ENCODE results near the gene SHC3. TPM values are rescaled to one million over a fixed set of nuclear protein-coding genes. Genes with fewer than 3 reads are reported as not detected.

The SHC3 gene
- total RNA-seq, 1 donor from 2014 or later: 7.3 TPM

DNA sequence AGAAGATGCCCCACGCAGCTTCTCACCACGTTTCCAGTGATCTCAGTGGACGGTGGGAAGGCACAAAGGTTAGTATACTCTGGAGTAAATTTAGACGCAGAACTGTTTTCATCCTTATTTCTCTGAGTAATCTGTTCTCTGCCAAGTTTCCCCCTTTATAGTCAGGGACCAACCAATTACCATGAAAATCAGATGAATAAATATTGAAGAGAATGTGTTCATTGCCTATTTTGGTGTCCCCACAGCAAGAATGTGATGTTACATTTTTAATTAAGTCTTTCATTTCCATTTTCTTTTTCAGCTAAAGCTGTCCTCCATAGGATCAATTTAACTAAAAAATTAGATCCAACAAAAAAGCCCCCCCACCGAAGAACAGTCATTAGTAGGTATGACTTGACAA lies 146.0 kb downstream of the SHC3 start:
- no peak for DNase-seq (ENCODE audit: extremely low read depth, low read depth, low spot score)

DNA sequence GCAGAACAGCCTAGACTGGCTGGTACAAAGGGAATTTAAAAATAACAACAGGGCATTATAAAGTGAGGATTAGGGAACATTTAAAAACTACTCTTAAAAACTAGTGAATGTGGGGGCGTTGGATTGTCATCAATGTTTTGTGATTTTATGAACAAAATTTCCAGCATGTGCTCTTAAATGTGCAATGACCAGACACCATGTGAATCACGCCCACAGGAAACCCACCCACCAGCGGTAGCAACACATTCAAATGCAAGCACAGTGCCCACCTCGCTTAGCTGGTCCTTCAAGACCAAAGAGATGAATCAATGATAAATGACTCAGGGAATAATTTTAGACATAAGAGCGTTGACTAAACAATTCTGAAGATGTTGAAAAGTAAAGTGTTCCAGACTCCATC lies 146.4 kb downstream of the SHC3 start:
- DNase-seq (ENCODE audit: extremely low read depth, low read depth, low spot score): no peak

DNA sequence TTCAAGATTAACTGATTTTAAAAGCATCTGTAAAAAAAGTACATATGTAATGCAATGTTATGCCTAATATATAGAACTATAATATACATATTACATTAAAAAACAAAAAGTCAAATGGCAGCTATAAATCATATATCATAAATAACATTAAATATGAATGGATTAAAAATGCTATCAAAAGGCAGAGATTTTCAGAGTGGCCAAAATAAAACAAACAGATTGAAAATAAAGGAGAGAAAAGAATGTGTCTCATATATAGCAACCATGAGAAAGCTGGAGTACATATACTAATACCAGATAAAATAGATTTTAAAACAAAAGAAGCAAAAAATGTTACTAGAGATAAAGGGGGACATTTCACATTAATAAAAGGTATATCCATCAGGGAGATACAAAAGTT lies 148.8 kb downstream of the SHC3 start:
- DNase-seq (ENCODE audit: extremely low read depth, low read depth, low spot score): no peak

DNA sequence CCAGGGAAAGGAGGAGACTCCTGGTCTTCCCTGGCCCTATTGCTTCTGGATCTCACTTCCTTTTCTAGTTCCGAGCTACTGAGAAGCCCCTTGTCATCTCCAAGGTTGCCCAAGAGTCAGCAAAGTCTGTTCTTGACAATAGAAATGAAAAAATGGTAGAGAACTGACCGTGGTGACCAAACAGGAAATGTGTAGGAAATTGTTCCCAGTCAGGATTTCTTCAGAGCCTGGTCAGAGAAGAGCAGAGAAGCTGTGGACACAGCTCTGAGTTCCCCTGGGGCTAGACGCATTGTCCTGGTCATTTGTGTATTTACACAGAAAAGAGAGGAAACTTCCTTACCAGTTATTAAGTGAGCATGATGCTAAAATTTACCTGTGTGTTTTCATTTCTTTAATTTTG lies 151.7 kb downstream of the SHC3 start:
- DNase-seq (ENCODE audit: extremely low read depth, low read depth, low spot score): no peak

DNA sequence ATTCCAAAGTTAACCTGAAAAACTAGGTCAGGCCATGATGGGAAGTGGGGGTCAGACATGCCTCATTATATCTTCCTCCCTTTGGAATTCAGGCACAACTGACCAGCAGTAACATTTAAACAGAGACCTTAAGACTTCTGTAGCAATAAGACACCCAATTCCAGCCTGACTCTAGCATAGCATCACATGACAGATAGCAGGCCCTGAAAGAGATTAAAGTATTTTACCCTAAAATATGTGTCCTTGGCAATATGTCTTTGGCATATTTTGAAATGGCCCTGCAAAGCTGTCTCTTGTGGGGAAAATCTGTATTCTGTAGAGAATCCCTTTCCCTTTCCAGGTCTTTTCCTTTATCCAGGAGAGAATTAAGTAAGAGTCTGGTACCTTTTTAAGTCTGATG lies 153.1 kb downstream of the SHC3 start:
- DNase-seq (ENCODE audit: extremely low read depth, low read depth, low spot score): no peak

DNA sequence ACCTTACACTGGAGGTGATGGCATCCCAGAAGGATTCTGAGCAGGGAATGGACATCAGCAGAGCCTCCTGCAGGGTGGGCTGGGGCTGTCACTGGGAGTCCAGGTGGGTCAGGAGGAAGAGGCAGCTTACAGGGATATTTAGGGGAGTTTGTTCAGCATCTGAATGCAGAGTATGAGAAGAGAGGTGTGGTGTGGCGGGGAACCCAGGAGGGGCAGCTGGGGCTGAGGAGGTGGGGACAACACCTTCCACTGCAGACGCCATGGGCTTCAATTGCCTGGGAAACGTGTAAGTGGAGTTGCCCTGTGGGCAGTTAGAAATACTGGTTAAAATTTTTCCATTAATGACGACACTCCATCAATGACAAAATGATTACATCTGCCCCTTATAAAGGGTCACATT lies 153.9 kb downstream of the SHC3 start:
- no peak for DNase-seq (ENCODE audit: extremely low read depth, low read depth, low spot score)

DNA sequence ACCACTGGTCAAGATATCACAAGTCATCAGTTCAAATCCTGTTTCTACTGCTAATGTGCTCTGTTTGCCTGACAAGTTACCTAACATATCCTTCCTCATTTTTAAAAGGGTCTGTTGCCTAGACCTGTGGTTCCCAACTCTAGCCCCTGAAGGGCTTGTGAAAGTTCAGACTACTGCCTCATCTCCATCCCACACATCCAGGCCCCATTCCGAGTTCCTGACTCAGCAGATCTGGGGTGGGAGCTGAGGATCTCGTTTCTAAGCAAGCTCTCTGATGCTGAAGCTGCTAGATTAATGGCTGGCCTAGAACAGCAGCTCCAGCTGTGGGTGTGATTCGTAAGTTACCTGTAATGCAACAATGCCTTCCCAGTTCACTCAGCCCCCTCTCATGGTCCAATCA lies 154.9 kb downstream of the SHC3 start:
- DNase-seq (ENCODE audit: extremely low read depth, low read depth, low spot score): no peak

DNA sequence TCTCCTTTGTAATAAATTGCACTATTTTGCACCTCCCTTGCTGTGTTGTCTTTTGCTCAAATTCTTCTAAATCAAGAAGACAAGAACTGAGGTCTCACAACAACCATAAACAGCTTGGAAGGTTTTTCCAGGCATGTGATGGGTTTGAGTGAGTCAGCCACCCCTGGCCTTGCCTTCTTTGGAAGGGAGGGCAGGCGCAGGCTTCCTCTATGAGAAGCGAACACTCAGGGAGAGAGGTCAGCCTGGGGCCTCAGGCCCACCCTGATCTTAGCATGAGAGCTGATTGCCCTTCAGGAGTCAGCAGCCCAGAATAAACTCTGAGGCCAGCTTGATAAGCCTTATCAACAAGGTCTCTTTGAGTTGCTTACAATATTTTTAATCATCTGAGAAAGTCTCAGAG lies 155.7 kb downstream of the SHC3 start:
- no peak for DNase-seq (ENCODE audit: extremely low read depth, low read depth, low spot score)

DNA sequence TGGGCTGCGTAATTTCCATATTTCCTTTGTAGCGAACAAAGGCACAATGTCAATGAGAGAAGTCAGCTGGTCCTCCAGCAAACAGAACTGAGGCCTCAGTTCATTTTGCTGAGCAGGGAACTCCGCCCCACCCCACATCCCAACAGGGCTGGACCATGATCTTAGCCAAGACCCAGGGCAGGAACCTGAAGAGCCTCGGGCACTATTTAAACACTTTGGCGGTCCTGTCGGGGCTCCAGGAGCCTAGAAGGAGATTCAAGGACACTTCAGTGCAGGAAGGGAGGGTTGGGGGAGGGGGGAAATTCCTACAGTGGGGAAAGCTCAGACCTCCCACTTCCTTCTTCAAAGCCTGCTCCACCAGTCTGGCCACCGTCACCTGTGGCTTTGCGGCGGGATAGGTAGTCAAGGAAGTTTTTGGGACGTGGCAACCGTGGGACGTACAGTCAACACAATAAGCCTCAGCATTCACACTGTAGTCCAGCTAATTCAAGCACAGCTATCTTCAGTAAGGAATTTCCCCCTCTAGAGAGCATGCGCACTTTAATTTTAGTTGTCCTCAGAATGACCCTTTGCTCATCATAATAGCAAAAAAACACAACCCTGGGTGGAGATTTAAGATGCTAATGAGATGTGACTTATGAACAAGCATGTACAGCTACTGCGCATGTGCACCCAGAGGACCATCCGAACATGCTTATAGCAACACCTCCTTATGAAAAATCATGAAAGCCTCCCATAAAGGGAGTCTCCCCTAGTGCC lies 156.4 kb downstream of the SHC3 start:
- DNase-seq (ENCODE audit: extremely low read depth, low read depth, low spot score): no peak

DNA sequence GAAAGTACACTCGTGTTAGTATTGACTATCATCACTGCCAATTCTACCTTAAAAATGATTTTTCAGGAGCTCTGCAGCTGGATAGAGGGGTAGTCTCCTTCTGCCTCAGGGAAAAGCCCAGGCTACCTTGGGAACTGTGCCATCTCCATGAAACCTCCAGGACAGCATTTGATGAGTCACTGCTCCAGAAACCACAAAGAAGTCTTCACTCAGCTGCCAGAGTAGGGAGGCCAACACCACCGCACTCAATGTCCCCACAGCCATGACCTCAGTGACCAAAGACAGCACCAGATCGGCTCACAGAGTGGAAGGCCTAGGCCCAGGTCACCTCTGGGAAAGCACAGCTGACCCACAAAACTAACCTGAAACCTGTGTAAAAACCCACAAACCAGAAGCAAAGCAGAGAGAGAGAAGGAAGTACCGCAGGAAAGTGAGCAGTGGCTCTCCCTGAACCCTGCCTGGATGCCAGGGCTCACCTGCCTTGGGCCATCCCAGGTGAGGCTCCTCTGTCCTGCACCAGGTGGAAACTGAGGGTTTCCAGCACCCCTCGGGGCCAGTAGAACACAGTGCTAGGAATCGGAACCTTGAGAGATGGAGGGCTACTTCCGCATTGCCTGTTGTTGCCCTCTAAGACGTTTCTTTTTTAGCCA lies 157.3 kb downstream of the SHC3 start:
- DNase-seq (ENCODE audit: extremely low read depth, low read depth, low spot score): no peak

DNA sequence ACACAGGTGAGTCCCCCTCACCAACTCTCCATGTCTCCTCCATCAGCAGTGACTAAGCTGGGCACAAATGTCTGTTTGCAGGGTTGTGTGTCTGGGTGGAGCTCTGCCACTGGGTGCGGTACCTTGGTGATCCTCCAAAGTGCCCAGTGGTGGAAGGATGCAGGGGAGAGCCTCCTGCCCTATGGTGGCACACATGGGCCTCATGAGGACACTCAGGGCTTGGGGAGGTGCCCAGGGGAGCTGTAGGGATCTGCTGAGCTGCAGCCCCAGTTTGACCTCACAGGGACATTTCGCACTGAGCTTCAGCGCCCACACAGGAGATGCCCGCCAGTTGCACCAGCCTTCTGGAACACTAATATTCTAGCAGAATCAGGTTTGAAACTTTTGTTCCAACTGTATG lies 157.9 kb downstream of the SHC3 start:
- DNase-seq (ENCODE audit: extremely low read depth, low read depth, low spot score): no peak

DNA sequence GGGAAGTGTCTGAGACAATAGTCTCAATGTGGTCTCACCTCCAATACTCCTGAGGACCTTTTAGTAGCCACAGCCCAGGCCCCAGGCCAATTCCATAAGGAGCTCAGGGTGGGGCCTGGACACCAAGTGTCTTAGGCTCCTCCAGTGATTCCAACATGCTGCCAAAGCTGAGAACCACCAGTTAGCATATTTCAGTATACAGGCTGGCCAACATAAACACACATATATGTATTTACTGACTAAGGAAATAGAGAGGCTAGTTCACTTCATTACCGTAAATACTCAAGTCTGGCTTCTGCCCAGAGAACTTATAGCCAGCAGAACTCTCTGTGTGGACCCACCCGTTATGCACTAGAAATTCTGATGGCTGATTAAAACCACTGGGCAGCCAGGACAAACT lies 163.3 kb downstream of the SHC3 start:
- DNase-seq (ENCODE audit: extremely low read depth, low read depth, low spot score): no peak

DNA sequence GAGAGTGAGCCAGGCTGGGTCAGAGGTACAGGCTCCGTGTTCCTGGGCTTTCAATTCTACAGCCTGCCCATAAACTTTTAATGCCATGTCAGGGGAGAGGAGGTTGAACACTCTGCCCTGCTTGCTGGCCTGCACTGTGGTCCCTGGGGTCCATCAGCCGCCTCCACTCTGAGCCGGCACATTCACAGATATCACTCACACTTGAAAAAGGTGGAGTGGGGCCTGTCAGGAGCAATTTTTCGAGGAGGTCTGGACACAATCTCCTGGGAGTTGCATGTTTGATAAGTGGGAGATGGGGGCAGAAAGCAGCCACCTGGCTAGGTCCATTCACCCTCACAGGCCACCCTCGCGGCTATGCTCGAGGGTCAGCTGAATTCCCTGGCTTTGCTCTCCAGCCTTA lies 164.5 kb downstream of the SHC3 start:
- DNase-seq (ENCODE audit: extremely low read depth, low read depth, low spot score): no peak

DNA sequence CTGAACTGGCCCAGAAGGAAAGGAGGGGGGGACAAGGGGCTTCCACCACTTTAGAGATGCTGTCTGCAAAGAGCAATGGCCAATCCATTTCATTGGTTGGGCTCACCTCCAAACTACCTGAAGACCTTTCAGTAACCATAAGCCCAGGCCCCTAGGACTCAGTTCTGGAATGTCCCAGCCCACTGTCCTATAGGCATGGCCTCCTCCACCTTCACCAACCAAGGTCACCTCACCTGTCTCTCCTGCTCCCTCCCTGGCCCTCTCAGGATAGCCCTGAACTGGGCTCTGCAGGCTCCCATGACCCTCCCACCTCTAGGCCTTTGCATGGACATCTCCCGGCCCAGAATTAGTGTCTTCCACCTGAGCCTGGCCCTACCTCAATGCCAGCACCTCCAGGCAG lies 165.0 kb downstream of the SHC3 start:
- DNase-seq (ENCODE audit: extremely low read depth, low read depth, low spot score): no peak

DNA sequence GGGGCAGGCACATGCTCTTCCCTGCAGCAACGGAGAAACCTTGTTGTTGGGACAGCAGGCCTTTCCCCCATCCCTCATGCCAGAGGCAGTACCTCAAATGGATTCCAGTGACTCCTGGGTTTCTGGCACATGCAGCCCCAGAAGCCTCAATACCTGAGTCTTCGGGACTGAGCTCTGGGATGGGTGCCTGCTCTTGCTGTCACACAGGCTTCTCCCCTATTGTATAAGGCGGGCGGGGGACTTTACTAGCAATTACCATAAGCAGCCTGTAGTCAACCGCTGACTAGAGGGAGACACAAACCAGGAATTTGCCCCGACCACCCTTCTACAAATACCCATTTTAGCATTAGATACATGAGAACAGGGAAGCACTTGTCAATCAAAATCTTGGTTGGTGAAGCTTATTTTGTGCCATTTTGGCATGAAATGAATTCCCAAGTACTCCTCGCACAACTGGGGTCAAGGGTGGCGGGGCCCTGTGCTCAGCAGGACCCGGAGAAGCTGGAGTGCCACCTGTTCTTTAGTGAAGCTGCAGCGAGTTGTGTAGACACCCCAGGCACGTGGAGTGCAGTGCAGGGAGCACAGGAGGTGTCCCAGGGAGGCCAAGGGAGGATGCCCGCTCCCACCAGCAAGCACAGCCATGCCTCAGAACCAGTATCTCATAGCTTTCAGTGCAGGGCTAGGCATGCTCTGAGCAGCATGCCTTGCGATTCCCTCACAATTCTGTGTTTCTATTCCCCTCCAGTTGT lies 166.2 kb downstream of the SHC3 start:
- no peak for DNase-seq (ENCODE audit: extremely low read depth, low read depth, low spot score)

DNA sequence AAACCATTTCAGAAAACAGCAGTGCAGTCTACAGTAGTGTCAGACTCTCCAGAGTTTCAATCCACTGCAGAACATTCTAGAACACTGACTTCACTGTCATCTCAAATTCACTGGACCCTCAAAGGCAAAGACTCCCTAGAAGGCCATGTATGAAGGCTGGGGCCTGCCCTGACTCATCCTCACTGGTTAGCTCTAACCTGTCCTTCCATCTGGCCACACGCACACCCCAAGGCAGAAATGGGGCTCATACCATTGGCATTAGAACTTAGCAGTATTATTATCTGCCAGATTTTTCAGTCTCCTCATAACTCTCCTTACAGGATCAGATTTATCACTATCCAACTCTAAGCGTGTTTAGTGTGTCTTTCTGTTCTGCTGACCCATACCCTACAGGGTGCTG lies 166.9 kb downstream of the SHC3 start:
- DNase-seq (ENCODE audit: extremely low read depth, low read depth, low spot score): no peak

DNA sequence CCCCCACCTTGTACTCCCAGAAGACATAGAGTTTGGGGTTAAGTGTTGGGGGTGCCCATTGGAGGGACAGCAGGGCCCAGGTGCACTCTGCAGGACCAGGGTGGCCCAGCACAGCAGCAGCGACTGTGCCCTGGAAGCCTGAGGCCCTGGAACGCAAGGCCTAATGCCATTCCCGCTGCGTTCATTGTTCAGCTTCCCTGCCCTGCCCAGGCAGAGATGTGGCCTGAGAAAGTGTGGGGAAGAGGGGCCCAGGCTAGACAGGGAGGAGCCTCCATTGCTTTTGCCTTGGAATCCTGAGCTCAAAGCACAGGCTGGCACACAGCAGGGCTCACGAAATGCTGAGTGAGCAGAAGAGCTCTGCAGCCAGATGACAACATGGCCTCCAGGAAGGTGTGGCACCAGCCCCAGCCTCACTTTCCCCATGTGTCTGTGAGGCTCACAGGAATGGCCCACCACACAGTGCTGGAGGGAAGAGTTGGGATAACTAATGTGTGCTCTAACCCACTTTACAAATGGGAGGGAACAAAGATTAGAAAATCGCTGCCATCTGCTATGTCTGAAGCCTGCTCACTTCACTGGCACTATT lies 168.0 kb downstream of the SHC3 start:
- no peak for DNase-seq (ENCODE audit: extremely low read depth, low read depth, low spot score)

DNA sequence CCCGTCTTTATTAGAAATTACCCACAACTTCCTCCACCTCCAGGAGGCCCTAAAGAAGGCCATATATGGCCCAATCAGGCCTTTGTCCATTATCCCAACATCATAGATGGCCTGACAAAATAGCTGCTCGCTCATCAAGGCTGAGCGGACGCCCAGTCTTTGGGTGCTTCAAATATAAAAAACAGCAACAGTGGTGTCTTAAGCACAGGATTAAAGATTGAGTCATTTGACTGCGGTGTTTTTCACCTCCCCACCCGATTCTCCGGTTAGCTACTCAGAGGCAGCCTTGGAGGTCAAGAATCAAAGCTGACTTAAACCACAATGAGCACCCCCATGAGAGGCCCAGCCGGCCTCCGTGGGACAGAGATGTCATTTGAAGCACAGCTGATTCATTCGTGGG lies 168.6 kb downstream of the SHC3 start:
- no peak for DNase-seq (ENCODE audit: extremely low read depth, low read depth, low spot score)

DNA sequence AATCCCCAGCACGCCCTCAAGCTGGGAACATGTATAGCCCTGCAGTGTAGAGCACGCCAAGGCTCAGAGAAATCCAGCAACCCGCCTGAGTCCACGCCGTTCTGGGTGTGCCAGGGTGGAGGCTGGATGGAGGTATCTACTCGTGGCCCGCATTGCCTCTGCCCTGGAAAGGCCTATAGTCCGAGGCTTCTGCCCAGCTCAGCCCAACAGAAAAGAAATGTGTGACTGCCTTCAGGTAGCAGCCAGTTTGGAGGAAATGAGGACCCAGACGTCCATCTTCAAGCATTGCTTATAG lies 169.1 kb downstream of the SHC3 start:
- DNase-seq (ENCODE audit: extremely low read depth, low read depth, low spot score): no peak

DNA sequence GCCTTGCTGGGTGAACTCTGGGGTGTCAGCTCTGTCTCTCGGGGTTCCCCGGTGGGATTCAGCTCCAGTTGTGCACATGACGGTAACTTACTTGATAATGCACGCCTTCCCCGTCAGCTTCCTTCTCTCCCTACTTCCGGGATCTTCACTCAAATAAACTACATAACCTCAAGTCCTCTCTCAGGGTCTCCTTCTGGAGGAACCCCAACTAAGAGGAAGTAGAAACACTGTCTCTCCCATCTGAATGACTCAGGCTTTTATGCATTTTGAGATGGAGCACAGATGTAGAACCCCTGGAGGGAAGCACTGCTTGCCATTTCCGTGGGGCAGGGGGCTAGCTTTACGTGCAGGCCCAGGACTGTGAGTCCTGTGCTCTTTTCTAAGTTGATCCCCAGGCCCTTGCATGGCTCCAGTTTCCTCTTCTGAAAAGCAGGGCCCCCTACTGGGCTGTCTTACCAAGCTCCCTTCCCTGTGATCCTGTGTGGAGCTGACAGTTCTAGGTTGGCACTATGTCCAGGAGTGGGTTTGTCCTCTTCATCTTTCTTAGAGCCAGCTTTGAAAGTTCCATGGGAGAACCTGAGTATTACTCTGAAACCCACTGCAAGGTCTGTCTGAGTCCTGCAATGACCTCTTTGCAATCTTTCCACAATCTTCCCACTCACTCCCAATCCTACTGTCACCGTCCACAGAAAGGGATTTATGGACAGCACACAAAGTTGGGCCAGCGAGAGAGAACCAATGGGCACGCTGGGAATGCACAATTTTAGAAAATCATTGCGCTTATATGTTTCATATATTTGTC lies 169.7 kb downstream of the SHC3 start:
- DNase-seq (ENCODE audit: extremely low read depth, low read depth, low spot score): no peak
